ENCODE results near the gene SLC10A6.

- no peak for TF ChIP-seq CTCF (IDR thresholded peaks at IDR 0.05; ENCODE audit: insufficient read depth, low read length, poor library complexity, severe bottlenecking)
- no peak for TF ChIP-seq EZH2phosphoT487 (conservative IDR thresholded peaks at IDR 0.05; ENCODE audit: low read length)
Measured at GRCh38 chr4:86831262-86832130, 17.7 kb downstream of the SLC10A6 start.
